Stimulated activated CD8-positive, alpha-beta memory T cell treated with anti-CD3 and anti-CD28 coated beads, Interleukin-7, amount 100 ng/mL, for 24 hours (primary cell): Measurements from ENCODE around the gene XPR1.

Source experiments
- DNase-seq: peaks from one replicate; pipeline ENCODE4 v3.0.0-alpha.2; 2020; ENCODE audit warnings: low read depth

Gene XPR1

DNA sequence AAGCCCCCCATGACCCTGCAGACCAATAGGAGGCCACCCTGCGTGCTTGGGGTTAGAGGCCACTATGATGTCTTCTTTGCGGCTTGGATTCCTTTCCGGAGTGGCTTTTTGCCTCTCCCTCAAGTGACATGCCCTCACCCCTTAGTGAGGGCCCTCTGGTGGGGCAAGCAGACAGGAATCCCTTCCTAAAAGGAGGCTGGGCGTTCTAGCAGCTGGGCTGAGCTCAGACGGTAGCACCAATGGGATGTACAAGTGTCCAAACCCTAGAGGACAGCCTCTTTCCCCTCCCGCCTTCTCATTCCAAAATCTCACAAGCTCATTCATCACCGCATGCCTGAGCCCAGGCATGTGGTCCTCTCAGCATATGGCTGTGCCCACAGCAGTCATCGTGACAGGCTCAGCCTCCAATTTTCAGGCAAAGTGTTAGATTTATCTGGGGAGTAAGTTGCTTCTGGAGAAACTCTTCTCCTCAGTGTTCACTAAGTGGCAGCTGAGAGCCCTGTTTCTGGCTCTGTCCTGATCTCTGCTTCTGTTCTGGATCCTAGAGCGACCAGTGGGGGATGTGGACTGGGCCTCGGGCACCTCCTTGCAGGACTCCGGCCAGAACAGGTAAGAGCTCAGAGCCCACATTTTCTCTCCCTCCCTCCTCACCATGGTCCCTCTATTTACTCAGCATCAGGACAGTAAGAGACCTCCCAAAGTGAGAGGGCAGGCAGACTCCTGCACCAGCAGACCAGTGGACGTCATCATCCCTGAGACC is 285.7 kb downstream of the XPR1 start:
- no peak for DNase-seq

DNA sequence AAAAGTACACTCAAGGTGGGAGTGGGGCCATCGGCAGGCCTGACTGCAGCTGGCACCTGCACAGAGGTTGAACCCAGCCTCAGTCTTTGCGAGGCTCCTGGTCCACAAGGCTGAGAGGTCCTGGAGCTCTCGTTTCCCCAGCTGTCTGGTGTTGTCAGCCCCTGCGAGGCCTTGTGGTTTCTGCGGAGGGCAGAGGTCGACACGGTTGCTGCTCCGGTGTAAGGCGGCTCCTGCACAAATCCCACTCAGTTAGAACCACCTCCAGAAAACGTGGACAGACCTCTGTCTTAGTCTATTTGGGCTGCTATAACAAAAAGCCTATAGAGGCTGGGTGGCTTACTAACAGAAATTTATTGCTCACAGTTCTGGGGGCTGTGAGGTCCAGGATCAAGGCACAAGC is 286.7 kb downstream of the XPR1 start:
- DNase-seq = no peak

DNA sequence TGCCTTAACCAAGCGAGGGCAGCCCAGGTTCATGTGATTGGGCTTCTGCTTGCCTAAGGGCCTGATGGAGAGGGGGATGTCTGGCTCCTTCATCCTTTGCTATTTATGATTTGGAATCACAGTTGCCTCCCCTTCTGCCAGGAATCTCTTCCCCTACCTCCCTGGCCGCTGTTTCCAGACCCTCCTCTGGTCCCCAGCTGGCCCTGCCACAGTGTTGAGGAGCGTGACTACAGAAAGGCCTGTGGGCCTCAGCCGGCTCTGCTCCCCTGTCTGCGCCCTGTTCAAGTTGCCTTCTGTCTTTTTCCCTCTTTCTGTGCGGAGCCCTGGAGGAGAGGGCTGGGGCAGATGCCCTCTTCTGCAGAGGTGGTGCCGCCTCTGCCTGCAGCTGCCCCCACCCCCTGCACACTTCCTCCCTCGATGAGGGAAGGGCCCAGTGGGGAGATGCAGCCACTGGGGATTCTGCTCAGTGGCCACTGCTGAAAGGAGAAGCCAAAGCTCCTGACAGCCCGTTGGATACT is 287.4 kb downstream of the XPR1 start:
- DNase-seq = no peak

DNA sequence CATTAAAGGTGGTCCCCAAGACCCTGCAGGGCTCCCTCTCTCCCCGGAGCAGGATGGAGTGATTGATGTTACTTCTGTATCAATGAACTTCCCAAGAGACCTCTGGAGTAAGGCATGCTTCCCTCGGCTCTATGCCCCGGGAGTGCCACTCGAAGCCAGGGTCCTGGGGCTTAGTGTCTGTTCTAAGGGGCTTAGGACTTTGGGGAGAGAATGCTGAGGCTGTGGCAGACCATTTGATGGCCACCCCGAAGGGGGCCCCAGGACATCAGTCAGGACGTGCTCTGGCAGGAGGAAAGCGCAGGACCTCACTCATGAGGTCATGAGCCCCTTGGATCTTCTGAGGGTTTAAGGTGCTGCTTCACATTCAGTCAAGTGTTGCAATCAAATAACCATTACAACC is 288.4 kb downstream of the XPR1 start:
- DNase-seq = no peak

DNA sequence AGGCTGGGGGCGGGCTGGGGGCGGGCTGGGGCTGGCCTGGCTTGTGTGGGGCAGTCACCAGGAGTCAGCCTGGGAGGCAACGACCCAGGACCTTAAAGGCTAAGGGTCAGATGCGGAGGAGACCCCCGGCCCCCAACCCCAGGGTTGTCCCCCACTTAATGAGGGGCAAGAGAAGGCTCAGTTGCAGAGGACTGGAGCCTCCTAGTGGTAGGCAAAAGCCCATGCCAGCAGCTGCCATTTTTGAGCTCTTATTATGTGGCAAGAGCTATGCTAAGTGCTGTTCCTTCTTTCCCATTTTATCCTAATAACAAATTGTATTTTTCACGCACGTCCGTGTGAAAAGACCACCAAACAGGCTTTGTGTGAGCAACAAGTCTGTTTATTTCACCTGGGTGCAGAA is 288.9 kb downstream of the XPR1 start:
- no peak for DNase-seq

DNA sequence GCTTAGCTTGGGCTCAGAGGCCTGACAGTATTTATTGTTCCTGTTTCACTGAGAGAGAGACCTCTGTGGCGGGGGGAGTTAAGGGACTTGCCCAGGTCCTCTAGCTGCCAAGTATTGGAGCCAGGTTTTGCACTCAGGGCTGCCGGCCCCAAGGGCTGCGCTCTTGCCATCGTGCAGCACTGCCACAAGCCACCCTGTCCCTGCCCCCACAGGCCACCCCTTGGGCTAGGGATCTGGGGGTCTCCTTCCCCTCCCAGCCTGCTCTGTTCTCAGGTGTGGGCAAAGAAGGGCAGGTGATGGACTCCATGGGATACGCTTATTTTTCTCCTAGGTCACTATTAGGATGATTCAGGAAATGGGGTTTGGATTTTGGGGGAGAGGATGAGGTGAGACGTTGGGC is 289.6 kb downstream of the XPR1 start:
- no peak for DNase-seq

DNA sequence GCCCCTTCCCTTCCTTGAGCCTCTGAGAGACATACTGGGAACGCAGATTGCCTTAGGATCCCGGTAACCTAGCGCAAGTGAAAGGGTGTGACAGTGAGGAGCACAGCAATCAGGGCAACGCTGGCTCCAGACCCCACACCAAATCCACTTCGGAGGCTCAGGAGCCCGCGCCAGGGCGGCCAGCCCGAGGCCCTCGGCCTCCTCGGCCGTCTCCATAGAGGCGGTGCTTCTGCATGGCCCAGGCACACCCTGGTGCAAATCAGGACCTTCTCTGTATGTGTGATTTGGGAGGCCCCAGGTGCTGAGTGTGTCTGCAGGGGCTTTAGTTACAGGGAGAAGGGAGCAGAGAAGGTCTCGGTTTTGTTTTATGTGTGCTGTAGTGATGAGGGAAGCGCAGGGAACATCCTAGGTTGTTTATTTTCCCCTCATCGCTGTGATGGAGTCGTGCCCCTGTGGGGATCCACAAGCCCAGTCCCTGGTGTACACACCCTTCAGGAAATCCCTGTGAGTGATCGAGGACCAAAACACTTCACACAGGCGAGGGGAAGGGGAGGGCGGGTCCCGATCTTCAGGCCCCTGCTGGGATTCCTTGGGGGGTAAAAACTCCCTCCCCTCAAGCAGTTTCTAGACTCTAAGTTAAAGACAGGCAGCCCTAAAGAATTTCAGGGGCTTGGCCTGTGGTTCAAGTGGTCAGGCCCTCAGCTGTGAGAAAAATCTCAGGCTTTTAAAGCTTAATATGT is 290.2 kb downstream of the XPR1 start:
- DNase-seq = no peak

DNA sequence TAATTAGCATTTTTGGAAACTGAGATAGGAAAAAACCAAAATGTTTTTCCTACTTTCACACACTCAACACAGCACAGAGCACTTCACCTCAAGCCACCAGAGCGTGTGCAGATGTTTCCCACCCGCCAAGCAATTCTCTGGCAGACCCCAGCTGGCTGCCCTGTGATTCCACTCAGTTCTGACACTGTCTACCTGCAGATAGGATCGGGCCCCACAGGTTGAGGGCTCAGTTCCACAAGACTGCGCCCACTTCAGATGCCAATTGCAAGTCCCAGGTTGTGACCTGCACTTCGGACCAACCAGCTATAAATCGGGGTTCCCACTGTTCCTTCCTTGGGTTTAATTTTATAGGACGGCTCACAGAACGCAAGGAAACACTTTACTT is 290.8 kb downstream of the XPR1 start:
- DNase-seq = no peak

DNA sequence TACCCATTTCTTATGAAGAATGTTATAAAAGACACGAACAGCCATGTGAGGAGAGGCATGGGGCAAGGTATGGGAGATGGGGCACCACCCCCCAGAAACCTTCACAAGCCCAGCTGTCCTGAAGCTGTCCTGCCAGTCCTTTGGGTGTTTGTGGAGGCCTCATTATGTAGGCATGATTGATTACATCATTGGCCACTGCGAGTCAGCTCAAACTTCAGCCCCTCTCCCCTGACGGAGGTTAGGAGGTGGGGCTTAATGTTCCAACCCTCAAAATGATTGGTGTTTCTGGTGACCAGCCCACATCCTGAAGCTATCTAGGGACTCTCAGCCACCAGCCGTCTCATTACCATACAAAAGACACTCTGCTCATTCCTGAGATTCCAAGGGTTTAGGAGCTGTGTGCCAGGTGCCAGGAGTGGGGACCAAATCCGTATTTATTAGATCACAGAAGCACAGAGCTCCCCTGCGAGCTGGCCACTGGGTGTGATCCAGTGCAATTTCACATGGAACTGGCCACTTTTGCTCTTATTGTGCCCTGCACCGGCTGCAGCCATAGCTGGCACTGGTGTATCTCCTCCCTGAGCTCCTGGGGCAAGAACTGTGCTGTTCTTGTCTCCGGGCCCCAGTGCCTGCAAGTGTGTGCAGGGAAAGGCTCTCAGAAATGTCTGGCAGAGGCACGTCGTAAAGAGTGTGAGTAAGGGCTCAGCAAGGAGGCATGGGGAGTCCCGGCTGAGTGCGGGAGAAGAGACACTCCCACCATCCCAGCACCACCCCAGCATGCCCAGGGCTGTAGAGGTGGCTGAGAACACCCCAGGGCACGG is 291.4 kb downstream of the XPR1 start:
- DNase-seq = no peak

DNA sequence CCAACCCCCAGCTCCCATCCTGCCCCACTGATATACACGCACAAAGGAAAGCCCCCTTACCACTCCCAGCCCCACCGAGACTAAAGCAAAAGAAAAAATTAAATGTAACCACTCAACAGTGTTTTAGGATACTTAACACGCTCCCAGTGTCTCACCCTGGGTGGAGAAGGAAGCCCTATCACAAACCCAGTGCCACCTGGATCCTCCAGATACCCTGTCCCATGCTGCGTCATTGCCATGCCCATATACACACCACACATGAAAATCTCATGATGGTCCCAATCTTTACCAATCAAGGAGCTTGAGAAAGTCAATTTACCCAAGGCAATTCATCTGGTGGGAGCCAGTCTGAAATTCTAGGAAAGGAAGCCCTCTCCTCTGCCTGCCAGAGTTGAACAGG is 292.1 kb downstream of the XPR1 start:
- no peak for DNase-seq

DNA sequence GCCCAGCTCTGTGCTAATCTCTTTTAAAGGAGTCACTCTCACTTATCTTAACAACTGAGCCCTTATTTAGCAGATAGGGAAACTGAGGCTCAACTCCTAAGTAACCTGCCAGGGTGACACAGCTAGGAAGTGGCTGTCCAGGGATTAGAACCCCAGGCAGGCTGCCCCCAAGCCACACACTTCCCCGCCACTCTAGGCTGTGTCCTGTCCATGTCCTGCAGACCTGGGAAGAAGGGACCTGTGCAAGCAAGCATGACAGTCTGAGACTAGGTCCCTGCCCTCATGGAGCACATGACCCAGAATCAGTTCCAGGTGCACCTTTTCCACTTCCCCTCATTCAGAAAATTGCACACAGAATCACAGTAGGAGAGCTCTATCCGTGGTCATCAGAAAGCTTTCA is 293.1 kb downstream of the XPR1 start:
- DNase-seq = no peak

DNA sequence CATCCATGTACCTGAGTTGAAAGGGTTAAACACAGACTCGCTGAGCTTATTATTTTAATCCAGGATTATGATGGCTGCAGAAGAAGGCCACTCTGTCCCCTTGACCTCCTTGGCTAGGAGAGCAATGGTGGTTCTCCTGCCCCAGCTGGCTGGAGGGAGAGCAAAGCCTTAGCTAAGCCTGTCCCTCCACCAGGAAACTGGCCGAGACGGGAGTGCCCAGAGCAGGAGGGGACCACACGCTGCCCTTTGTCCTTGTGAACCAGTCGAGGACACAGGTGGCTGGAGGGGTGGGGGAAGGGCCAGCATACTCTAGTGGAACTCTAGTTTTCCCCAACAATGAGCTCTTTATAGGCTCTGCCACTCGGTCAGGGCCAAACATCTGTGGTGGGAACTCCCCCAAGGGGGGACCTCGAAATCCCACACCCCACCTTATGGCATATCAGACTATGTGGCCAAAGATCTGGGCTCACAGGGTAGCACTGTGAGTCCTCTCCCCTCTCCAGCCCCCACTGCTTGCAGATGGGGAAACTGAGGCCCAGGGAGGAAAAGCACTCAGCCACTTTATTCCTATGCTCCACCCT is 293.7 kb downstream of the XPR1 start:
- DNase-seq = no peak

DNA sequence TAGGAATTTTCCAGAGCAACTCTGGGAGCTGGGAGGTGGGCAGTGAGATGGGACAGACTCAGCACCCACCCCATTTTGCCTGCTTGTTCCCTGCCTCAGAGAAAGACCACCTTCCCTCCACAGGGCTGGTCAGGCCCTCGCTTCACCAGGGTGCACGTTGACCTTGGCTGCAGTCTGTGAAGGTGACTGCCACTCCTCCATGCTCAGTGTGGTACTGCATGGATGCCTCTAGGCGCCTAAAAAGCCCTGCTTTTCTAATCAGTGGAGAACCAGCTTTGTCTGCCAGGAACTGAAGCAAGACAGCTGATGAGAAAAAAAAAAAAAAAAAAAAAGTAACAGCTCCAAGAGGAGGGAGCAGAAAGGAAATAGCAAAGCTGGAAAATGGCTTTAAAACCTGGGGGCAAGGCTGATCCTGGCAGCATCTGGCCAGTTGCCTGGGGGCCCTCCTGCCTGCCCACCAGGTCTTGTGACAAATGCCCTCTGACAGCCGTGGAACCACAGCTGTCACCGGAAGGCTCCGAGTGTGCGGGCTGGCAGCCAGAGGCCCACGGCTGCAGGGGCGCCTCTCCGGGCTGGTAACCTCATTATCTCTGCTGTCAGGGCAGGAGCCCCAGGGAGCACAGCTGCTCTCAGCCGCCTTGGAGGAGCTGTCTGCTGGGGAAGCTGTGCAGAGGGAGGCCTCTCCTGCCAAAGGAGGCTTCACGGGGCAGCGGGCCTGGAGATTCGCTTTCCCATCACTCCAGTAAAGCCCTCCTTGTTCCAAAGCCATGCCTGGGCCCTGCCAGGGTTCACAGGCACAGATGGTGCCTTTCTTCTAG is 294.6 kb downstream of the XPR1 start:
- DNase-seq = no peak

DNA sequence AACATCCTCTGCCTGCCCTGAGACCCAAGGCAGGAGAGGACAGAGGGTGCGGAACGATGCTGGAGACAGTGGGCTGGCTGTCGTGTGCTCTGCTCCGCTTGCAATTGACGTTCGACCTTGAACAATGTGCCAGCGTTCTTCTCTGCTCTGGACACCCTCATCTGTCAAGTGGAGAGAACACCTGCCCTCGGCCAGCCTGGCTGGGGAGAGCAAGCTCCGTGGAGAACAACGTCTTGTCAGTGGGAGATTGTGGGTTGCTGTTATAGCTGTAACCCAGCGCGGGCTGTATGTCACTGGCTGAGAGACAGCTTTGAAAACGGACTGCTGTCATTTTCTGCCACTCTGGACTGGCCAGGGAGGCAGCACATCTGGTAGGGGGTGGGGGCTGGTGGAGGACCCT is 295.5 kb downstream of the XPR1 start:
- DNase-seq = no peak

DNA sequence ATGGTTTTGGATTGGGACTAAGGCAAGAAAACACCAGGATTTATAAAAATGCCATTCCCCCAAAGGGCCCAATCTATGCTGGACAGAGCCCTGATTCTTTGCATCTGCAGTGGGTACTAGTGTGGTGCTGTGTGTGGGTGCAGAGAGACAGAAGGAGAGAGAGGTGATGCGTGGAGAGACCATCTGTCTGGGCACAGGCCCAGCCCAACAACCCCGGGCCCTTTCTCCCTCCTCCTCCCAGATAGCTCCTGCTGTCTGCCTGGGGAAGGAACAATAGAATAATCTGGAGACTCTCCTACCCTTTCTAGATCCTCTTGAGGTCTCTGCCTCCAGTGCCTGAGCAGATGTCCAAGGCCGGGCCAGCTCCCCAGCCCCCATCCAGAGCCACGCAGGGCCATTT is 296.0 kb downstream of the XPR1 start:
- DNase-seq = no peak

DNA sequence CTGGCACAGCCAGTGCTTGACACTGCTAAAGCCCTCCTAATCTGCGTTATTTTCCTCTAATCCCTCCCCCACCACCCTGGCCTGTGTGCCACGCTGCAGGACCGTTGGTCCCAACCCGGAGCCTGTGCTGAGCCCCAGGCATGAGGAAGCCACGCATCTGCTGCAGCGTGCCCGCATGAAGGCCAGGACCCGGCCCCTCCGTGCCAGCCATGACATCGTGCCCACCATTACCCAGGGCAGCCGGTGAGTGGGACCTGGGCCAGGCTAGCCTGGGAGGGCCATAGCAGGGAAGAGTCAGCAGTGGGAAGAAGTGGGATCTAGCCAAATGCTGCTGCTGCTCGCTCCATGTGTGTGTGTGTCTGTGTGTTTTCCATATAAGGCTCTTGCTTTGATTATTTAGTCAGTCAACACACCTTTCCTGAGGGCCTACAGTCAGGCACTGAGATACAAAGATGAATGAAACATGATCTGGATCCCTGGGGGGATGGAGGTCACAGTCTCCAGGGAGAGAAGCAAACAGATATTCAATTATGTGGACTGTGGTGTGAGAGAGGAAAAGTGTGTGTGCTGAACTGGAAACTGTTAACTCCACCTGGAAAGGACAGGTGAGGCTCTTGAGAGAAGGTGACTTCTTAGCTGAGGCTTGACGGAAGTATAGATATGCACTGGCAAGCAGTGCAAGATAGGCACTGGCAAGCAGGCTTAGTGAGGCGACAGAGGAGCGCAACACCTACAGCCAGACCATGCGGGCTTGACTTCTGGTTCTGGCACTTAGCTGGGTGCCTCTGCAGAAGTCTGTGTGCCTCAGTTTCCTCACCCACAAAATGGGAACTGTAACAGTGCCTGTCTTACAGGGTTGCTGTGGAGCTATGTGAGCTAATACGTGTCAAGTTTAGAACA is 296.8 kb downstream of the XPR1 start:
- DNase-seq = no peak

DNA sequence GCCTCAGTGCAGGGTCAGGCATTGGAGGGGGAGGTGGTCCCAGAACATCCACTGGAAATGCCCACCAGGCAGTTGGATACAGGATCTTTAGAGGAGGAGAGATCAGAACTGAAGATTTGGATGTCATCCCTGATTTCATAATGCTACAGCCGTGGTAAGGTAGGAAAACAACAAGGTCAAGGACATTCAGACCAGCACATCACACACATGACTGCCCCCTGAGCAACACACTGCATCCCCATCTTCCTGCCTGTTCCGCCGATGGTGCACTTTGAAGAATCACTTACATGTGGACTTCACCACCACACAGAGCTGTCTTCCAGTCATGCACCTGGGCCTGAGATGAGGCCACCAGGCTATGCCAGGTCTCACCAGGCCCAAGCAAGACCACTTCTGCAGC is 297.6 kb downstream of the XPR1 start:
- no peak for DNase-seq

DNA sequence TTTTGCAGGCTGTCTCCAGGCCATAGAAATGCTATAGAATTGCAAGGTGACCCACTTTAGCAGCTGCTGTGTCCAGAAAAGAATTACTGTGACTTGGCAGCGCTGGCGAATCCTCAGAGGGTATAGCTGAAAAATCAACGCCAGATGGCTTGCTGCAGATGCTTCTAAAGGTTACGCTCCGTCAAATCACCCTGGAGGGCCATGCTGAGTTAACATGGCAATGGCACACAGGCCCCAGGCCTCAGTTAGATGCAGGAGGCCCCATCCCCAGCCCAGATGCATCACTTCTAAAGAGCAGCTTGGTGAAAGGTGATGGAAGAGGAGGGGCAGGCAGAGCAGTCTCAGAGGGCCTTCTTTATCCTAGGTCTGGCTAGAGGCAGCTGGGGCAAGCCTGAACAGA is 298.9 kb downstream of the XPR1 start:
- no peak for DNase-seq

DNA sequence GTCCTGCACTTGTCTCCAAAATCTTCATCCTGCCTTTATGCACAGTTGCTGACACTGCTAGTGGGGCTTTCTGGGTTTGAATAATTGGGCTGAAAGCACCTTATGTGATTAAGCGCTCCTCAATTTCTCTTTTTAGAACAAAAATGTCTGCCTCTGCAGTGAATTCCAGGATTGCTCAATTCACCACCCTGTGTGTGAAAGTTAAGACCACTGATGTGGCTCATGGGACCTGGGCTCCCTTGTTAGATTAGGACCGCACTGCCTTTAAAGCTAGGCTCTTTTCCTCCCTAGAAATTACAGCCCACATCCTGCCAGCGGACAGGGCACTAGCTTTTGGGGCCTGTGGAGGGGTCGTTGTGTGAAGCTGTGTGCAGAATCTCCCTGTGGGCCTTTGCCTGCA is 299.7 kb downstream of the XPR1 start:
- no peak for DNase-seq

DNA sequence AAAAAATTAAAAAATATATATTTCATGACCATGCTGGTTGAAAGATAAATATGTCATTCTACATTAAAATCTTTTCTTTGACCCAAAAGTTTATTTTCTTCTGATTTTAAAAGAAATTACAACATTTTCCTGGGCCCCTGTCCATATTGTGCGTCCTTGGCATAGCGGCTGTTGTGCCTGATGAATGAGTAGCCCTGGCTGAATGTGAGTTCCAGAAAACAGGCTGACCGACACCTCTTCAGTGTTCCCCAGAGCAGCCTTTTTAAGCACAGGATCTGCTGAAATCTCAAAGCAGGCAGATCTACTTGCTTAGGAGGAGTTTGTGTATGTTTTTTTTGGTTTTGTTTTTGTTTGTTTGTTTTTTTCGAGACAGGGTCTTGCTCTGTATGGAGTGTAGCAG is 300.6 kb downstream of the XPR1 start:
- DNase-seq = no peak

DNA sequence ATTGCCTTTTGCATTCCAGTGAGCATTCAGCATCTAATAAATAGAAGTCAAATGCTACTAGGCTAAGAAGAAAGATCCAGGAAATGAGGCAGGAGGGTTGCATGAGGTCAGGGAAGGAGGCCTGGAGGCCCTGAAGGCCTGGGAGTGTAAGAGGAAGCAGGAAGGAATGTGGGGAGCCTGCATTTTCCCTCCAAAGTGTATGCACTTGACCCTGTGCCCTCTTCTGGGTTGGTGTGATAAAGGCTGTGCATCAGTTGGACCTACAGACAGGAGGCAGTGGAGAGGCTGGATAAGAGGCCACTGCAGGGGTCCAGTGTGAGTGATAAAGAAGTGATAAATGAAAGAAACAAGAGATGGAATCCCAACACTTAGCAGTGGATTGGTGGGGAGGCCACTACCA is 301.3 kb downstream of the XPR1 start:
- no peak for DNase-seq
